ENCODE results near the gene SH3TC2.

The SH3TC2 gene

GRCh38 chr5:148969291-148969690 is 93.6 kb downstream of the SH3TC2 start:
- no peak for DNase-seq (ENCODE audit: low spot score)

- DNase-seq (ENCODE audit: low spot score): no peak
These were observed 94.6 kb downstream of the SH3TC2 start for GRCh38 chr5:148968311-148968710.

GRCh38 chr5:148967783-148968182 is 95.1 kb downstream of the SH3TC2 start:
- DNase-seq (ENCODE audit: low spot score): no peak

GRCh38 chr5:148966938-148967337 is 95.9 kb downstream of the SH3TC2 start:
- DNase-seq (ENCODE audit: low spot score): no peak

GRCh38 chr5:148966348-148966747 is 96.5 kb downstream of the SH3TC2 start:
- DNase-seq (ENCODE audit: low spot score): no peak

GRCh38 chr5:148965511-148966265 is 97.2 kb downstream of the SH3TC2 start:
- no peak for DNase-seq (ENCODE audit: low spot score)

- DNase-seq (ENCODE audit: low spot score): no peak
These were observed 99.2 kb downstream of the SH3TC2 start for GRCh38 chr5:148963664-148964063.

GRCh38 chr5:148962761-148963324 is 100.0 kb downstream of the SH3TC2 start:
- DNase-seq (ENCODE audit: low spot score): no peak

- DNase-seq (ENCODE audit: low spot score): no peak
These were observed 100.7 kb downstream of the SH3TC2 start for GRCh38 chr5:148962200-148962550.

- DNase-seq (ENCODE audit: low spot score): no peak
These were observed 101.3 kb downstream of the SH3TC2 start for GRCh38 chr5:148961261-148962199.

- no peak for DNase-seq (ENCODE audit: low spot score)
These were observed 102.6 kb downstream of the SH3TC2 start for GRCh38 chr5:148960070-148960769.

- no peak for DNase-seq (ENCODE audit: low spot score)
These were observed 105.2 kb downstream of the SH3TC2 start for GRCh38 chr5:148957591-148958202.

- no peak for DNase-seq (ENCODE audit: low spot score)
These were observed 106.1 kb downstream of the SH3TC2 start for GRCh38 chr5:148956477-148957385.

Measured in HuH-7.5 (cell line).